DND-41 (cell line): ENCODE data around the gene GSG1L2.

Experiments
- CTCF ChIP-seq: IDR thresholded peaks from 2 replicates; pipeline ENCODE4 v1.5.1; 2012; ENCODE audit warnings: borderline replicate concordance, low read length, moderate library complexity, mild to moderate bottlenecking; ENCODE audit not compliant: poor library complexity, severe bottlenecking; ENCODE audit errors: extremely low read depth
- EZH2 ChIP-seq: IDR thresholded peaks from 3 replicates; pipeline ENCODE4 v1.6.1; 2012; ENCODE audit warnings: borderline replicate concordance, low read depth, mild to moderate bottlenecking, moderate library complexity, low read length, inconsistent platforms; ENCODE audit not compliant: severe bottlenecking

- TF ChIP-seq CTCF (no peak), EZH2 (no peak)
Observed at GRCh38 chr17:9825641-9826150, 3.8 kb upstream of the GSG1L2 start, which contains the start of gene GLP2R.
